DMS 273 (cell line): ENCODE measurements around the gene TPST1.
"Not testable (repeated sequence)": the region's sequence is repeated elsewhere in the genome, so short reads cannot be mapped to it uniquely, and the experiment has no call there.

Experiments
- DNase-seq: peaks from one replicate; lab custom pipeline; 2025; ENCODE audit not compliant: unreplicated experiment; lab: John Stamatoyannopoulos, UW

Gene TPST1

GRCh38 chr7:66204822-66205740 is at the start of gene TPST1:
Gene TPST1, plus strand, starts transcription at chr7:66205334. Its CDS starts 35,092 bp downstream, at chr7:66240426.
- DNase-seq, result peak; percentile 98

- DNase-seq, result not testable (repeated sequence)
Observed at GRCh38 chr7:66156035-66156434, 49.1 kb upstream of the TPST1 start.

GRCh38 chr7:66157060-66157459 is 48.1 kb upstream of the TPST1 start:
- no peak for DNase-seq

GRCh38 chr7:66162622-66163021 is 42.5 kb upstream of the TPST1 start:
- no peak for DNase-seq

- DNase-seq, result no peak
Observed at GRCh38 chr7:66163186-66163610, 41.9 kb upstream of the TPST1 start.

GRCh38 chr7:66164356-66164755 is 40.8 kb upstream of the TPST1 start:
- DNase-seq, result peak; percentile 38

GRCh38 chr7:66167773-66168387 is 37.3 kb upstream of the TPST1 start:
- DNase-seq, result peak; percentile 37

- DNase-seq, result no peak
Observed at GRCh38 chr7:66169616-66170015, 35.5 kb upstream of the TPST1 start.

GRCh38 chr7:66170309-66171231 is 34.6 kb upstream of the TPST1 start:
- DNase-seq, result no peak

GRCh38 chr7:66172536-66173401 is 32.4 kb upstream of the TPST1 start:
- peak; percentile 88 for DNase-seq

- no peak for DNase-seq
Observed at GRCh38 chr7:66173856-66174255, 31.3 kb upstream of the TPST1 start.

GRCh38 chr7:66175006-66175405 is 30.1 kb upstream of the TPST1 start:
- DNase-seq, result not testable (repeated sequence)

GRCh38 chr7:66176914-66177313 is 28.2 kb upstream of the TPST1 start:
- DNase-seq, result no peak

- no peak for DNase-seq
Observed at GRCh38 chr7:66178258-66178657, 26.9 kb upstream of the TPST1 start.

GRCh38 chr7:66181329-66181728 is 23.8 kb upstream of the TPST1 start:
- no peak for DNase-seq

GRCh38 chr7:66181845-66182244 is 23.3 kb upstream of the TPST1 start:
- DNase-seq, result no peak

GRCh38 chr7:66182920-66183319 is 22.2 kb upstream of the TPST1 start:
- no peak for DNase-seq

- no peak for DNase-seq
Observed at GRCh38 chr7:66183700-66184099, 21.4 kb upstream of the TPST1 start.

GRCh38 chr7:66185680-66186187 is 19.4 kb upstream of the TPST1 start:
- no peak for DNase-seq

GRCh38 chr7:66186991-66187390 is 18.1 kb upstream of the TPST1 start:
- no peak for DNase-seq
